H1 (cell line): Measurements from ENCODE around the gene SNTG2. TPM values are rescaled to one million over a fixed set of nuclear protein-coding genes. Genes with fewer than 3 reads are reported as not detected.

Experiments used
- CTCF ChIA-PET: fragments of 300-600 bp; sonication (Branson Sonifier 250); formaldehyde crosslinking; loops from one replicate; lab custom pipeline; 2021; ENCODE audit not compliant: partially characterized antibody; lab: Charles Lee
- POLR2A ChIA-PET: fragments of 300-600 bp; sonication (Branson Sonifier 250); formaldehyde crosslinking; loops from one replicate; lab custom pipeline; 2021; ENCODE audit warnings: inconsistent platforms; ENCODE audit not compliant: partially characterized antibody; lab: Charles Lee
- DNase-seq, 2 experiments: peaks; one replicate each; pipeline versions ENCODE4 v3.0.0 to v3.0.0-alpha.2; 2010 to 2022; ENCODE audit warnings: low spot score in 2 of 2, low read depth in 1 of 2, mixed read lengths in 1 of 2
- FAIRE-seq: peaks from 2 replicates; lab custom pipeline; 2011; peaks lifted over from hg19 to GRCh38; lab: Jason Lieb, UNC
- H2AFZ ChIP-seq: 2 replicates; pipeline ENCODE4 v1.8.1; 2012; ENCODE audit warnings: low read length, inconsistent platforms
- H2AK5ac ChIP-seq: 2 replicates; pipeline ENCODE4 v1.6.1; 2013; ENCODE audit warnings: low read depth, low read length
- H2BK120ac ChIP-seq: replicated peaks from 2 replicates; pipeline ENCODE3; 2013; ENCODE audit warnings: low read depth, low read length, inconsistent platforms
- H2BK12ac ChIP-seq: 2 replicates; pipeline ENCODE4 v1.6.1; 2013; ENCODE audit warnings: low read depth, low read length
- H2BK15ac ChIP-seq: 2 replicates; pipeline ENCODE4 v1.6.1; 2013; ENCODE audit warnings: low read length
- H2BK20ac ChIP-seq: 2 replicates; pipeline ENCODE4 v1.6.1; 2013; ENCODE audit warnings: low read length
- H2BK5ac ChIP-seq: 2 replicates; pipeline ENCODE4 v1.6.1; 2013; ENCODE audit warnings: low read depth, low read length
- H3K14ac ChIP-seq: 2 replicates; pipeline ENCODE4 v1.6.1; 2013; ENCODE audit warnings: inconsistent platforms; ENCODE audit not compliant: insufficient read length
- H3K18ac ChIP-seq: 2 replicates; pipeline ENCODE4 v1.6.1; 2013; ENCODE audit warnings: low read length; ENCODE audit errors: extremely low read depth
- H3K23ac ChIP-seq: 2 replicates; pipeline ENCODE4 v1.6.1; 2013; ENCODE audit warnings: inconsistent platforms; ENCODE audit not compliant: insufficient read length
- H3K23me2 ChIP-seq: 2 replicates; pipeline ENCODE4 v1.6.1; 2013; ENCODE audit warnings: low read depth, low read length
- H3K27ac ChIP-seq: 2 replicates; pipeline ENCODE4 v1.6.1; 2011; ENCODE audit warnings: low read depth, low read length, inconsistent platforms
- H3K27me3 ChIP-seq, 4 experiments: replicated peaks in 1 of 4; 1 replicate in 1 of 4; 2 replicates in 3 of 4; pipeline versions ENCODE4 v1.6.1 to v1.8.1; 2011 to 2013; ENCODE audit warnings: low read length in 3 of 4, mild to moderate bottlenecking in 3 of 4, inconsistent platforms in 2 of 4, mixed read lengths in 2 of 4, moderate library complexity in 1 of 4; ENCODE audit not compliant: control insufficient read depth in 3 of 4, insufficient read depth in 3 of 4; ENCODE audit errors: extremely low read depth in 1 of 4
- H3K36me3 ChIP-seq, 4 experiments: 2 replicates each; pipeline versions ENCODE4 v1.6.1 to v1.8.1; 2011 to 2013; ENCODE audit warnings: mild to moderate bottlenecking in 4 of 4, low read length in 3 of 4, moderate library complexity in 2 of 4, control low read depth in 1 of 4, inconsistent platforms in 1 of 4; ENCODE audit not compliant: insufficient read depth in 4 of 4, control insufficient read depth in 2 of 4
- H3K4ac ChIP-seq: replicated peaks from 2 replicates; pipeline ENCODE3; 2013; ENCODE audit warnings: low read length, low read depth, mixed read lengths, inconsistent platforms; ENCODE audit not compliant: insufficient read length
- H3K4me1 ChIP-seq, 4 experiments: replicated peaks in 1 of 4; 1 replicate in 1 of 4; 2 replicates in 3 of 4; pipeline versions ENCODE4 v1.6.1 to v1.8.1; 2011 to 2013; ENCODE audit warnings: low read length in 3 of 4, inconsistent platforms in 2 of 4, mixed read lengths in 1 of 4; ENCODE audit not compliant: insufficient read depth in 4 of 4, control insufficient read depth in 3 of 4
- H3K4me2 ChIP-seq, 2 experiments: 2 replicates each; pipeline versions ENCODE4 v1.6.1 to v1.8.1; 2011 to 2013; ENCODE audit warnings: low read depth in 2 of 2, low read length in 2 of 2, control low read depth in 1 of 2, inconsistent platforms in 1 of 2, mild to moderate bottlenecking in 1 of 2; ENCODE audit not compliant: insufficient read depth in 1 of 2
- H3K4me3 ChIP-seq, 4 experiments: fragments of 200-600, 300-600 bp in 1 of 4; sonication (generic), shearing (Covaris generic), sonication (Bioruptor Twin) in 1 of 4; 2 replicates each; pipeline versions ENCODE4 v1.5.1 to v1.8.1; 2011 to 2016; ENCODE audit warnings: low read length in 4 of 4, low read depth in 3 of 4, control low read depth in 2 of 4, inconsistent platforms in 2 of 4, mild to moderate bottlenecking in 2 of 4, mixed read lengths in 1 of 4, moderate library complexity in 1 of 4; ENCODE audit not compliant: insufficient read depth in 2 of 4; ENCODE audit errors: extremely low read depth in 1 of 4
- H3K56ac ChIP-seq: replicated peaks from 2 replicates; pipeline ENCODE3; 2013; ENCODE audit warnings: low read depth, mild to moderate bottlenecking, mixed read lengths, low read length, inconsistent platforms; ENCODE audit not compliant: insufficient read length
- H3K79me1 ChIP-seq: 2 replicates; pipeline ENCODE4 v1.6.1; 2013; ENCODE audit warnings: low read depth, low read length, control low read depth
- H3K79me2 ChIP-seq, 2 experiments: 2 replicates each; pipeline versions ENCODE4 v1.6.1 to v1.8.1; 2012 to 2013; ENCODE audit warnings: low read length in 2 of 2, mild to moderate bottlenecking in 2 of 2, inconsistent platforms in 1 of 2; ENCODE audit not compliant: insufficient read depth in 2 of 2, control insufficient read depth in 1 of 2
- H3K9ac ChIP-seq, 4 experiments: replicated peaks in 1 of 4; 1 replicate in 1 of 4; 2 replicates in 3 of 4; pipeline versions ENCODE4 v1.6.1 to v1.8.1; 2011 to 2013; ENCODE audit warnings: low read depth in 3 of 4, low read length in 3 of 4, control low read depth in 2 of 4, mild to moderate bottlenecking in 2 of 4, moderate library complexity in 2 of 4, inconsistent platforms in 1 of 4; ENCODE audit errors: extremely low read depth in 1 of 4
- H3K9me3 ChIP-seq, 2 experiments: 2 replicates each; pipeline versions ENCODE4 v1.6.1 to v1.8.1; 2012 to 2013; ENCODE audit warnings: mild to moderate bottlenecking in 2 of 2, moderate library complexity in 2 of 2, control low read depth in 1 of 2, inconsistent platforms in 1 of 2, low read depth in 1 of 2, low read length in 1 of 2, mixed read lengths in 1 of 2; ENCODE audit not compliant: insufficient read depth in 2 of 2
- H4K20me1 ChIP-seq, 2 experiments: replicated peaks in 1 of 2; 2 replicates each; pipeline versions ENCODE3 to v1.8.1; 2011 to 2013; ENCODE audit warnings: inconsistent platforms in 2 of 2, low read length in 2 of 2, mild to moderate bottlenecking in 1 of 2; ENCODE audit not compliant: insufficient read depth in 2 of 2, control insufficient read depth in 1 of 2
- H4K5ac ChIP-seq: 2 replicates; pipeline ENCODE4 v1.6.1; 2013; ENCODE audit warnings: low read length, low read depth, mixed read lengths, inconsistent platforms; ENCODE audit not compliant: insufficient read length
- H4K8ac ChIP-seq: 2 replicates; pipeline ENCODE4 v1.8.0; 2013; ENCODE audit warnings: mild to moderate bottlenecking, moderate library complexity, low read length, inconsistent platforms; ENCODE audit not compliant: insufficient read depth; ENCODE audit errors: extremely low read depth
- H4K91ac ChIP-seq: replicated peaks from 2 replicates; pipeline ENCODE3; 2013; ENCODE audit warnings: low read length, mixed read lengths, inconsistent platforms; ENCODE audit not compliant: insufficient read length
- BRCA1 ChIP-seq: IDR thresholded peaks from 2 replicates; pipeline ENCODE4 v1.6.1; 2012; ENCODE audit warnings: low read depth, low read length, improper control_type of control experiment
- CBX8 ChIP-seq: fragments of 300-800, 300-1000 bp; sonication (generic); IDR thresholded peaks from 2 replicates; pipeline ENCODE4 v1.7.1; 2016; ENCODE audit warnings: low read depth, low read length, borderline replicate concordance
- CHD2 ChIP-seq: IDR thresholded peaks from 2 replicates; pipeline ENCODE4 v1.6.1; 2012; ENCODE audit warnings: low read length, improper control_type of control experiment
- EP300 ChIP-seq, 2 experiments: IDR thresholded peaks; 1 replicate in 1 of 2; 2 replicates in 1 of 2; pipeline ENCODE4 v1.6.1; 2011 to 2012; ENCODE audit warnings: low read depth in 2 of 2, low read length in 2 of 2, mild to moderate bottlenecking in 2 of 2, borderline replicate concordance in 1 of 2, inconsistent platforms in 1 of 2, moderate library complexity in 1 of 2
- FOSL1 ChIP-seq: IDR thresholded peaks from 2 replicates; pipeline ENCODE4 v1.6.1; 2011; ENCODE audit warnings: mild to moderate bottlenecking, low read depth, low read length, moderate library complexity; ENCODE audit not compliant: insufficient read depth
- HDAC2 ChIP-seq, 2 experiments: fragments of 300-600 bp in 1 of 2; sonication (generic) in 1 of 2; IDR thresholded peaks; 2 replicates each; pipeline ENCODE4 v1.6.1; 2011 to 2012; ENCODE audit warnings: low read depth in 2 of 2, low read length in 2 of 2, mild to moderate bottlenecking in 2 of 2, moderate library complexity in 2 of 2, borderline replicate concordance in 1 of 2, inconsistent platforms in 1 of 2
- PHF8 ChIP-seq: fragments of 200-600 bp; sonication (generic); conservative IDR thresholded peaks from 2 replicates; pipeline ENCODE4 v1.7.1; 2012; ENCODE audit warnings: low read depth, mild to moderate bottlenecking, inconsistent platforms, low read length, moderate library complexity
- POLR2A ChIP-seq, 2 experiments: IDR thresholded peaks; 1 replicate in 1 of 2; 2 replicates in 1 of 2; pipeline ENCODE4 v1.6.1; 2011; ENCODE audit warnings: low read depth in 2 of 2, low read length in 2 of 2, mild to moderate bottlenecking in 2 of 2; ENCODE audit errors: control extremely low read depth in 1 of 2
- SAP30 ChIP-seq: fragments of 300-600 bp; sonication (generic); IDR thresholded peaks from 2 replicates; pipeline ENCODE4 v1.7.1; 2012; ENCODE audit warnings: low read length, moderate library complexity, mild to moderate bottlenecking, inconsistent platforms; ENCODE audit not compliant: insufficient read depth, insufficient replicate concordance
- SP1 ChIP-seq: IDR thresholded peaks from 2 replicates; pipeline ENCODE4 v1.6.1; 2011; ENCODE audit warnings: low read depth, low read length
- TBP ChIP-seq: IDR thresholded peaks from 2 replicates; pipeline ENCODE4 v1.6.1; 2011; ENCODE audit warnings: low read depth, low read length, improper control_type of control experiment
- TEAD4 ChIP-seq: IDR thresholded peaks from 2 replicates; pipeline ENCODE4 v1.6.1; 2012; ENCODE audit warnings: low read depth, low read length, inconsistent platforms, mixed read lengths
- WGBS, 2 experiments: shearing (Covaris generic) in 1 of 2; methylation state at CpG; one replicate each; pipeline versions ENCODE4 v1.1.6 to v1.1.7; 2013 to 2015; ENCODE audit warnings: low lambda C conversion rate in 2 of 2, mixed read lengths in 2 of 2, inconsistent platforms in 1 of 2, low coverage in 1 of 2, missing lambda C conversion rate in 1 of 2; ENCODE audit not compliant: insufficient replicate concordance in 2 of 2, insufficient coverage in 1 of 2, insufficient read length in 1 of 2; ENCODE audit errors: extremely low coverage in 1 of 2, missing lambda C conversion rate in 1 of 2; 5-methylcytosine and 5-hydroxymethylcytosine counted together
- polyA plus RNA-seq, 7 experiments: library from polyadenylated mRNA; depleted of rRNA in 3 of 7; stranded (reverse) in 5 of 7; unstranded in 2 of 7; fragments of >200 nt in 5 of 7; fragments of 200-250 nt in 2 of 7; gene quantifications; 1 replicate in 5 of 7; 2 replicates in 1 of 7; 4 replicates in 1 of 7; pipeline versions ENCODE4 v1.2.1 to v1.2.3, GENCODE V29; 2011 to 2013; ENCODE audit warnings: missing spikeins in 2 of 7, mixed read lengths in 2 of 7
- total RNA-seq: library from RNA; stranded (reverse); fragmentation: NEBNext Ultra II Directional; extraction: Animal tissue kit (Norgen Biotek cat#: 25700); gene quantifications from 2 replicates; pipeline ENCODE4 v1.2.1, GENCODE V29; 2021
- TF ChIP-seq, protein P1 (sequence below): IDR thresholded peaks from 2 replicates; pipeline ENCODE4 v1.6.1; 2012; ENCODE audit warnings: inconsistent platforms

Gene SNTG2
- total and polyA plus RNA-seq, 2 of the 8 experiments (the other 6 are each of a cell fraction or from before 2014, with no cell fraction given): 6.6 to 18.1 TPM

DNA sequence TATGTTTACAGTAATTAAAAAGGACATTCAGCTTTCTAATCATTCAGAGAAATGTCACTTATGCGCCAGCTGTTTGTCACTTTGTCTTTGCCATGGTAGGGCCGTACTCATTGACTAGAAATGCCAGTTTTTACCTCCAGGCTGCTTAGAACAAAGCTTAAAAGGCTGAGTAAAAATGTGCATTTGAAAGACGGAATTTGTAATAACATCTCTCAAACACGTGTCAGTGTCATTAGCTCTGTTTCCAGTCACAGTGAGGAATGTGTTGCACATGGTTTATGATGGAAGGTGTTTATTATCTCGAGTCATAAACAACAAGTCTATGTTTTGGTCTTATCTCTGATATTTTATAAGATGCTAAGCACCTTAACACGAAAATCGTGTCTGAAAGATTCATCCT is 118.2 kb downstream of the SNTG2 start:
- no peak overlapping the region for H2AK5ac ChIP-seq
- H4K20me1 ChIP-seq: peaks cover 4 to 7% of the 10 kb centered on the region in 2 experiments
- H3K79me1 ChIP-seq: peaks cover 2% of the 10 kb centered on the region; the same call in 1 of the 2 replicates
- no peak overlapping the region for H2AFZ ChIP-seq
- H2BK5ac ChIP-seq: no peak overlapping the region
- H3K4me1 ChIP-seq: no peaks in the 10 kb centered on the region
- FAIRE-seq: no peak
- ChIA-PET CTCF (interaction anchor here (1.4 to 1.9 kb wide), 2 partner anchors 13 to 56 kb away, joined by 4 to 5 read pairs; no protein-coding TSS in a partner anchor), POLR2A (no interaction called here)
- no peak overlapping the region for H4K5ac ChIP-seq
- no peak overlapping the region for H3K23ac ChIP-seq
- no peaks in the 10 kb centered on the region for H3K9me3 ChIP-seq
- 76% methylated on average over 7 of the region's 7 CpGs; no CpG with 5 or more reads in 1 of the 2 experiments for WGBS, 2 experiments
- H2BK15ac ChIP-seq: no peak overlapping the region
- H3K27me3 ChIP-seq: no peaks in the 10 kb centered on the region
- no peak overlapping the region for H3K27ac ChIP-seq
- no peak overlapping the region for H3K9ac ChIP-seq
- H3K56ac ChIP-seq: no peak overlapping the region
- no peak overlapping the region for H3K14ac ChIP-seq
- H4K91ac ChIP-seq: no peak overlapping the region
- H3K36me3 ChIP-seq: peaks cover 0 to 4% (median 0%) of the 10 kb centered on the region in 4 experiments; a peak in 1 of 8 replicates
- H2BK12ac ChIP-seq: no peak overlapping the region
- no peak for DNase-seq
- H3K4me3 ChIP-seq: no peak overlapping the region; a peak in 1 of 8 replicates
- H2BK120ac ChIP-seq: no peak overlapping the region
- H3K18ac ChIP-seq: no peak overlapping the region
- H4K8ac ChIP-seq: no peak overlapping the region
- no peak overlapping the region for H3K4me2 ChIP-seq
- no peak overlapping the region for H2BK20ac ChIP-seq
- no peak overlapping the region for H3K4ac ChIP-seq
- H3K23me2 ChIP-seq: no peaks in the 10 kb centered on the region
- H3K79me2 ChIP-seq: no peaks in the 10 kb centered on the region
- TF ChIP-seq SP1 (no peak), EP300 (IDR thresholded peaks at IDR 0.05; ENCODE audit: borderline replicate concordance in 1 of 2, low read depth in 2 of 2, low read length in 2 of 2) (no peak), HDAC2 (IDR thresholded peaks at IDR 0.05; ENCODE audit: borderline replicate concordance in 1 of 2, low read depth in 2 of 2, low read length in 2 of 2) (no peak), SAP30 (no peak), TBP (no peak), CHD2 (no peak), CBX8 (no peak), TEAD4 (no peak), POLR2A (IDR thresholded peaks at IDR 0.05; ENCODE audit: control extremely low read depth in 1 of 2, low read depth in 2 of 2, low read length in 2 of 2) (no peak), FOSL1 (no peak), BRCA1 (no peak), PHF8 (no peak)
- TF ChIP-seq, protein P1, sequence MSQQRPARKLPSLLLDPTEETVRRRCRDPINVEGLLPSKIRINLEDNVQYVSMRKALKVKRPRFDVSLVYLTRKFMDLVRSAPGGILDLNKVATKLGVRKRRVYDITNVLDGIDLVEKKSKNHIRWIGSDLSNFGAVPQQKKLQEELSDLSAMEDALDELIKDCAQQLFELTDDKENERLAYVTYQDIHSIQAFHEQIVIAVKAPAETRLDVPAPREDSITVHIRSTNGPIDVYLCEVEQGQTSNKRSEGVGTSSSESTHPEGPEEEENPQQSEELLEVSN: no peak
